GM19372 (cell line): ENCODE data around the gene CNST.
"Not testable (repeated sequence)": the region's sequence is repeated elsewhere in the genome, so short reads cannot be mapped to it uniquely, and the experiment has no call there.

Experiments
- ATAC-seq: cut with Tn5 transposase; IDR thresholded peaks from one replicate; pipeline ENCODE4 v1.9.1; 2021; ENCODE audit warnings: mild to moderate bottlenecking, low read depth, moderate library complexity; ENCODE audit not compliant: unreplicated experiment

Gene CNST

DNA sequence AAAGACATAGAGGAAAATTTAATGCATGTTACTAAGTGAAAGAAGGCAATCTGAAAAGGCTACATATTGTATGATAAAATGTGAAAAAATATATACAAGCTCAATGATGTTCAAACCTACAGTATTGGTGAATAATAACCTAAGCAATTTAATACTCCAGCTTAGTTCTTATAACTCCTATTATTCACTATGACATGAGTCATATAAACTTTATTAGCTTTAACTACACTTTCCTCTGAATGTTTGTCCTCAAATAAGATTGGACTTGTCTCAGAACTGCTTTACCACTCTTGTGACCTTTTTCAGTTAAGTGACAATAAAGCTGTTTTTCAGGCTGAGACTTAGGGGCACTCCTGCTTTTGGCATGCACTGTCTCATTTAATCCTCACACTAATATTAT is 50.9 kb downstream of the CNST start:
- ATAC-seq: no peak

DNA sequence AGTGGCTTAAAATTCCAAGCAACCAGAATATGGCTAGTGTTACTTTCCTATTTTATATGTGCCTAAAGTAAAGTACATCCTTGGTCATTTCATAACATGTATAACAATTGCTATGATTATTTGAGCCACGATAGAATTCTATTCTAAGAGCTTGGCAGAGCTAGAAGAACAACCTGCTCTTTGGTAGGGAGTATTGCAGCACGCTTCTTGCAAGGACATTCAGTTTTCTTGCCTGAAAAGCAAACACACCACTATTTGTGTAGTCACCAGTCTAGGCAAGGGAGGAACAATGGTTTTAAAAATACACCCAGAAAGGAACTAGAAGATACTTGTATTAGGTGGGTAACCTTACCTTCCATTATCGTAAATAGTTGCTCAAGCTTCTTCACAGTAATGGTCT is 51.5 kb downstream of the CNST start:
- no peak for ATAC-seq

DNA sequence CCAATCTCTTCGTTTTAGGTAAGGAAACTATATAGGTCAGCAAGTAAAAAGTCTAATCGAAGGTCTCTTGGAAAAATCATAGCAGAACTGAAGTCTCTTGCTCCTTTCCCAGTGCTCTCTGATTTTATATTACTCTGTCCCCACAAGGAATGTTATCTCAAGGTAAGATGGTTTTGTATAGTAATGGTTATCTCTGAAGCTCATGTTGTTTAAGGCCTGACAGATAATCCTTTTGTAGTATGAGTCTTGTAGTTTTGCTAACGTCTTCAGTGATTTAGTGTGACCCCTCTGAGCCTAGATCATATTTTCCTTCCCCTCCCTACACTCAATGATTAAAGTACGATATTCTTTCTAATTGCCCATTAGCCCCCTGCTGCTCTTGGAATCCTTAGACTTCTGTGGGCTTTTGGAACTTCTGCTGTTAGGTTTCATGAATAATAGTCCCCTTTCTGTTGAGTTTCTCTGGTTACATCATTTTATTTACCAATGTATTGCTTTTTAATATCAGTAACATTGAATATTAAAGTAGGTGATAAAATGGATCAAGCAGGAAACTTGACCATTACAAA is 52.1 kb downstream of the CNST start:
- ATAC-seq: no peak

DNA sequence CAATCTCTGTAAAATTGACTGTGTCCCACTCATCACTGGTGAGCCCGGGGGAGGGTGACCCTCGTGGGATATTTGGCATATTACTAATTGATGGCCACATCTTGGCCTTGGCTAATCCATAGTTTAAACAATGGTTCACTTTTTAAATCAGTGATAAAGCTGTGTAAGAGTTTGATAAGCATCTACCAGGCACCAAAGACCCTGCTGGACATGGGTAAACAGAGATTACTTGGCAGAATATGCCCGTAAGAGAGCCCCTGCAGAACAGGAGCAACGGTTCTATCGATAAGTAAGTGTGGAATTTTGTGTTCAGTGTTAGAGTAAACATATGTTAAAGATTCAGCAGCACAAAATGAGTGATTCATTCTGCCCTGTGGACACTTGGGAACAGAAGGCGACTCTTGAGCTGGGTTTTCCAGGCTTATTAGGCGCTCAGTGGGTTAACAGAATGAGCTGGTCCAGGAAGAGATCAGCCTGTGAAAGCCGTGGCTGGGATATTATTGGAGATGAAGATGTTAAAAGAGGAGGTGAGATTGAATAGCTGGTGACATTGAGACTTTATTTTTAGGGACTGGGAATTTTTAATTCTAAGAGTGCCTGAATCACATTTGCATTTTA is 55.9 kb downstream of the CNST start:
- no peak for ATAC-seq

- ATAC-seq: no peak
Observed at GRCh38 chr1:246624091-246624490, 57.8 kb downstream of the CNST start.

- ATAC-seq: peak; percentile 84
Observed at GRCh38 chr1:246629030-246629429, 62.8 kb downstream of the CNST start.

GRCh38 chr1:246629976-246630375 is 63.7 kb downstream of the CNST start:
- no peak for ATAC-seq

GRCh38 chr1:246631426-246631825 is 65.2 kb downstream of the CNST start:
- no peak for ATAC-seq

DNA sequence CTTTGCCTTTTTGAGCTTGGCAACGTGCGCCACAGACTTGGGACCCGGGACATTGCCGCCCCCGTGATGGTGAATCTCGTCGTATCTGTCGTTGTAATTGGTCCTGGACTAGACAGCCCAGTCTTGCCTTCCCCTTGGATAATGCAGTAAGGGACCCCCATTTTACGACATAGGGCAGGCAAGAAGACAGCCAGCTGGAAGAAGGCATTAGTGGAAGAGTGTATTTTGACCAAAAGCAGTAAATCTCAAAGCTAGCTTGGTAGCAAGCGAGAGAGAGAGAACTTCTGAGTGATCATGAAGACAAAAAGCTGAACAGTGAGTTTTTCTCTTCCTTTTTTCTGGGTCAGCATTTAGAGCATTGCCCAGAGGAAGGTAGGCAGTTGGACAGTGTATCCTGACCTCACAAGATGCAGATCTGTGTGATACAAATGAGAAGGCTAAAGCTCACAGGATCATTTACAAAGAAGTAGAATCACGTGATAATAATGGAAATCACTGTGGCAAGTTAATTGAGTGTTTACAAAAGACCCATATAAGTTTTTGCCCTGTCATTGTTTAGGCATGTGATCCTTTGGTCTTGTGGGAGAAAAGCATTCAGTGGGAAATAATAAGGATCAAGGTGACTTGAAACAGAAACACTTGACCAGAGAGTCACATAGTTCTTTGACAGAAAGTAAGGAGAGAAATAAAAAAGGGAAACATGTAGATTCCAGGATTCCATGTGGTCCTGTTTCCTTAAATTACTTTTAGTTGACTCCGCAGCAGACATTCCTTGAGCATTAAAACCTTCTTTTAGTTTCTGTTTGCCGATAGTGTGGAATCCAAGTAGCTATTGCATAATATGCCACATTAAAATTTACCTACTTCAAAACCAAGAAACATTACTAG is 66.3 kb downstream of the CNST start:
- ATAC-seq: no peak

DNA sequence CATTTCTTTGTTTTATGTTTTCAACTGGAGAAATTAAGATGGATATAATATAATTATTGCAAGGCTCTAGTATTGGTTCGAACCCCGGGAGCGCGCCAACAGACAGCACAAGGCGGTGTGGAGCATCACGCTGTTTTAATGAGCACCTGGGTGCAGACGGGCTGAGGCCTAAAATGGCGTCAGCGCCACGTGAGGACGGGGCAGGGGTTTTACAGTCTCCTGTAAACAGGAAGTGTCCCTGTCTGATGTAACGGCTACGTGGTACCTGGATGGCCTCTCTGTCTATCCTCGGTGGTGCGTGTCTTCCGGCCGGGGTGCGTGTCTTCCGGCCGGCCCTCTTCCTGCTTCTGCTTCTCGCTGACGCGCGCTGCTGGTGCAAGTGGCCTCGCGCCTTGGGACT is 68.4 kb downstream of the CNST start:
- ATAC-seq: not testable (repeated sequence)

DNA sequence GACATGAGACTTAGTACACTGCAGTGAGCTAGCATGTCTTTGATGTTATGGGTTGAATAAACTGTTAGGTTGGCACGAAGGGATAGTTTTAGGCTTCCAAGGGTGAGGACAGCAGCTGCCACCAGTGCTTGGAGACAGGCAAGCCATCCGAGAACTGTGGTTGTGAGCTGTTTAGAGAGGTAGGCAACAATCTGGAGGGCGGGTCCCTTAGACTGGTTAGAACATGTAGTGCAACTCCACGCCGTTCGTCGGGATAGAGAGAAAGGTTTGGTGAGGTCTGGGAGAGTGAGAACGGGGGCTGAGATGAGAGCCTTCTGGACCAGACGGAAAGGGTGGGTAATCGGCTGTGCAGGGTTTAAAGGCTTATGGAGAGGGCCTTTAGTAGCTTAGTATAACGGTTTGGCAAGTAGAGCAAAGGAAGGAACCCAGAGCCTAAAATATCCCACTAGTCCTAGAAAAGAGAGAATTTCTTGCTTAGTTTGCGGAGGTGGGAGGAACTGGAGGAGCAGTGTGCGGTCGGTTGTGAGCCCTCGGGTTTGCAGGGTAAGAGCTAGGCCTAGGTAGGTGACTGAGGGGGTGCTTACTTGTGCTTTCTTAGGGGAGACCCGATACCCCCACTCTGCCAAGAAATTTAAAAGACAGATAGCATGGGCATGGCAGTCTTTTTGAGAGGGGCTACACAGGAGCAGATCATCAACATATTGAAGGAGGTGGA is 72.8 kb downstream of the CNST start:
- ATAC-seq: no peak

DNA sequence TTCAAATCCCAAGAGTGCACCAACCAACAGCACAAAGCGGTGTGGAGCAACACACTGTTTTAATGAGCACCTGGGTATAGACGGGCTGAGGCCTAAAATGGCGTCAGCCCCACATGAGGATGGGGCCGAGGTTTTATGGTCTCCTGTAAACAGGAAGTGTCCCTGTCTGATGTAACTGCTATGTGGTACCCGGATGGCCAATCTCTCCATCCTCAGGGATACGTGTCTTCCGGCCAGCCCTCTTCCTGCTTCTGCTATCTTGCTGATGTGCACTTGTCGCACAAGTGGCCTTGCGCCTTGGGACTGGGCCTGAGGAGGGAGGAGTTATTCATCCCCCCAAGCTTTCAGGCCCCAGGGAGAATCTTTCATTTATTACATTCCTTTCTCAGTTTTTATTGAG is 73.5 kb downstream of the CNST start:
- no peak for ATAC-seq

GRCh38 chr1:246640747-246641146 is 74.5 kb downstream of the CNST start:
- no peak for ATAC-seq

GRCh38 chr1:246641394-246641793 is 75.1 kb downstream of the CNST start:
- no peak for ATAC-seq

DNA sequence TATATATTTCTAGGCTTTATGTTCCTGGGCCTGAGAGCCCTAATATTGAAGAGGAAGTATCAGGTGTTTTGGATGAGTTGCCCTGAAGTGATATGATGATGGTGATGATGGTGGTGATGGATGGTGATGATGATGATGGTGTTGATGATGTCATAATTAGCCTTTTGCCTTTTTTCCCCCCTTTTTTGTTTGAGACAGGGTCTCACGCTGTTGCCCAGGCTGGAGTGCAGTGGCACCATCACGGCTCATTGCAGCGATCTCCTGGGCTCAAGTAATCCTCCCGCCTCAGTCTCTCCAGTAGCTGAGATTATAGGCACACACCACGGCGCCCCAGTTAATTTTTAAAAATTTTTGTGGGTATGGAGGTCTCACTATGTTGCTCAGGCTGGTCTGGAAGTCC is 76.5 kb downstream of the CNST start:
- ATAC-seq: no peak

- no peak for ATAC-seq
Observed at GRCh38 chr1:246647113-246647512, 80.9 kb downstream of the CNST start.

DNA sequence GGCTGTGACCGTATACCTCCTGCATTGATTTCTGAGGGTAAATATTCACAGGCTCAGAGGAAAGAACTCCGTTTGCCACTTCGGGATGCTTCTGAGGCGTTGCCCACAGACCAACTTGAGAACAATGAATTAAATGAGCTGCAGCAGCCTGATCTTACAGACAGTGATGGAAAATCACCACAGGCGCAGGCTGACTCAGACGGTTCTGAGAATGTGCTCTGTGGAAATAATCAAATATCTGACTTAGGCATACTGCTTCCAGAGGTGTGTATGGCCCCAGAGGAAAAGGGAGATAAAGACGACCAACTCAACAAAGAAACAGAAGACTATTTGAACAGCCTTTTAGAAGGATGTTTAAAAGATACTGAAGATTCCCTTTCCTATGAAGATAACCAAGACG is 81.3 kb downstream of the CNST start:
- no peak for ATAC-seq

GRCh38 chr1:246651012-246651695 is 84.9 kb downstream of the CNST start:
- ATAC-seq: no peak

- no peak for ATAC-seq
Observed at GRCh38 chr1:246658567-246658966, 92.3 kb downstream of the CNST start.

DNA sequence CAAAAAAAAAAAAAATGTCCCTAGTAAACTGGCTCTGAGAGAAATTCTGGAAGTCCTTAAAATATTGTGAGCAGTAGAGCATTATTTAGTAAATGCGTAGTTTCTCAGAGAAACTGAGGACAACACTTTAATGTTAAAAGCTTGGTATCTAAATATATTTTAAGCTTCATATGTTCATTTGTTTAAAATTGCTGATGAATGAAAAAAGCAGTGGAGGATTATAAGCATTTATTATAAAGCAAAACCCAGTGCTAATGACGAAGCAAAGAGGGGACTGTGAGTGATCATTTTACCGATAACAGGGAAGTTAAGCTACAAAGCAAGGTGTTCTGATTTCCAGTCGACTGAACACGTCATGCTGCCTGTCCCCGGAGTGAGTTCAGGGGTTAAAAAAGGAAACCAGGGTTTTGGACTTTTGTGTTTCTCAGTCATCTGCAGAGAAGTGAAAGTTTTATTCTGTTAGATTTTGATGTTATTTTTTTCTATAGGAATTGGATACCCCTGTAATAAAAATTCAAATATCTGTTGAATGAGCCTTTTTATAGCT is 93.4 kb downstream of the CNST start:
- no peak for ATAC-seq
